NOMO-1 (cell line): ENCODE data around the gene SLC39A2.
A peak's percentile ranks its signal among the peaks of the same experiment; 100 is the strongest.

ENCODE experiments used
- DNase-seq, 2 experiments: peaks; one replicate each; lab custom pipeline; 2025; ENCODE audit not compliant: unreplicated experiment in 2 of 2; lab: John Stamatoyannopoulos, UW

Gene SLC39A2

GRCh38 chr14:20998674-20999366, at the start of gene SLC39A2:
SLC39A2 (plus strand) TSS chr14:20999293; CDS start chr14:20999447, 154 bp downstream.
- no peak for DNase-seq

- DNase-seq = peak; percentile 90 to 93
Measured at GRCh38 chr14:20954736-20955537, 44.2 kb upstream of the SLC39A2 start, which contains the start of gene RNASE2. RNASE2 (plus strand) TSS chr14:20955487; CDS start chr14:20955772, 285 bp downstream.

GRCh38 chr14:20955538-20955873, 43.6 kb upstream of the SLC39A2 start:
- peak; percentile 90 to 93 for DNase-seq

GRCh38 chr14:20956376-20956976, 42.6 kb upstream of the SLC39A2 start:
- DNase-seq = no peak

- peak; percentile 30 to 33 for DNase-seq
Measured at GRCh38 chr14:20958946-20959345, 40.1 kb upstream of the SLC39A2 start.

- no peak for DNase-seq
Measured at GRCh38 chr14:20969336-20969735, 29.8 kb upstream of the SLC39A2 start.

- DNase-seq = peak in 1 of 2 experiments; percentile 64
Measured at GRCh38 chr14:20970647-20970982, 28.5 kb upstream of the SLC39A2 start.

- DNase-seq = peak; percentile 81 to 92
Measured at GRCh38 chr14:20970983-20971704, 27.9 kb upstream of the SLC39A2 start.

- DNase-seq = no peak
Measured at GRCh38 chr14:20971705-20972021, 27.4 kb upstream of the SLC39A2 start.

GRCh38 chr14:20973501-20973900, 25.6 kb upstream of the SLC39A2 start:
- DNase-seq = no peak

GRCh38 chr14:20976291-20976690, 22.8 kb upstream of the SLC39A2 start:
- DNase-seq = no peak

GRCh38 chr14:20978687-20979086, 20.4 kb upstream of the SLC39A2 start:
- no peak for DNase-seq

- DNase-seq = no peak
Measured at GRCh38 chr14:20980906-20981305, 18.2 kb upstream of the SLC39A2 start.

- no peak for DNase-seq
Measured at GRCh38 chr14:20982646-20983369, 16.3 kb upstream of the SLC39A2 start.

GRCh38 chr14:20985650-20986049, 13.4 kb upstream of the SLC39A2 start:
- peak; percentile 19 to 43 for DNase-seq

GRCh38 chr14:20986811-20987210, 12.3 kb upstream of the SLC39A2 start:
- peak; percentile 10 to 44 for DNase-seq

GRCh38 chr14:20988717-20989470, 10.2 kb upstream of the SLC39A2 start:
- peak; percentile 67 to 72 for DNase-seq

GRCh38 chr14:20989471-20989786, 9.7 kb upstream of the SLC39A2 start:
- no peak for DNase-seq

- DNase-seq = peak; percentile 97 to 98
Measured at GRCh38 chr14:20989787-20990600, 9.1 kb upstream of the SLC39A2 start, which contains the start of gene METTL17. METTL17 (plus strand) TSS chr14:20989980; CDS start chr14:20990003, 23 bp downstream.
